CD4-positive, alpha-beta T cell treated with Interleukin-2 at 100 ng/mL for 4 hours (primary cell): ENCODE measurements around the gene UBASH3A.

Experiments
- DNase-seq: peaks from one replicate; pipeline ENCODE4 v3.0.0-alpha.2; 2020; ENCODE audit warnings: low spot score

Gene UBASH3A

DNA sequence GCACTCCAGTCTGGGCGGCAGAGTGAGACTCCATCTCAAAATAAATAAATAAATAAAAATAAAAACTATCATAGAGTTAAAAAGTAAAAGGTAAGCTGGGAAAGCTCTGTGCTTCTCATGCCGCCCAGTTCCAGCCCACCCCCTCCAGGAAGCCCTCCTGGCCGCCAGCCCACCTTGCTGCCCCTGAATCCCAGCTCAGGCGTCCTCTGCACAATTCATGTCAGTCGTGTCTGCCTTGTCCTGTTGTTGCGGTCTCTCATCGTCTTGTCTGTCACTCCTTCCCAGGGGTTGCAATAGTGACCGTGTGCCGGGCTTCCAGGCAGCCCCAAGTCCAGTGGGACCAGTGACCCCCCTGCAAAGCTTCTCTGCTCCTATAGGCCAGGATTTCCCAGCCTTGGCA lies 48.2 kb downstream of the UBASH3A start:
- DNase-seq, result no peak

DNA sequence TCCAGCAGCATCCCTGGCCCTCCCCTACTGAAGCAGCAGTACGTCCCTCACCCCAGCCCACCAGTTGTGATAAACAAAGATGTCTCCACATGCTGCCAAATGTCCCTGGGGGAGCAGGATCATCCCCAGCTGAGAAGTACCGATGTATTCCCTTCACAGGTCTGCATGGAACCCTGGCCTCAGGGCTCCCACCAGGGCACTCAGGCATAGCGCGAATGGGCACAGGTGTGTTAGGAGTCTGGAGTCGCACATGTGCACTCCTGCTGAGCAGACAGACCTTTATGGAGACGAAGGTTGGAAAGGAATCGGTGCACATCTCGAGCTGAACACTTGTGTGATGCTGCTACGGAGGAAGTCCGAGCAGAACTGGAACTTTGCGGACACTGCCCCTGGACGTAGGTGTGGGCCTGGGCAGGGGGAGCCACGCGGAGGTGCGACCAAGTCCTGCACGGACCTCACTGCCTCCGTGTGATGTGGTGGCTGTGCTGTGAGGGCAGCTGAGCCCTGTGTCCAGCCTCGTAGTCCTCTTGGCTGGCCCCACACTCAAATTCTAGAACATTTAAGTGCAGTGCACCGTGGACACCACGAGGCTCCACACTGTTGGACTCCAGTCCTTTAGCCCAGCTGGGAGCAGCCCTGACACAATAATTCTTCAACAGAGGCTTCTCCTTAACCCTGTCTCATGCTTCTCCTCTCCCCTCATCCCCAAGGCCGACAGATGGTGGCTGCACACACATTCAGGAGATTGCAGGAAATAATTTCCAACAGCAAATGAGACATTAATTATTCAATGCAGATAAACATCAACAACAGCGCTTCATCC lies 48.9 kb downstream of the UBASH3A start:
- DNase-seq, result no peak

DNA sequence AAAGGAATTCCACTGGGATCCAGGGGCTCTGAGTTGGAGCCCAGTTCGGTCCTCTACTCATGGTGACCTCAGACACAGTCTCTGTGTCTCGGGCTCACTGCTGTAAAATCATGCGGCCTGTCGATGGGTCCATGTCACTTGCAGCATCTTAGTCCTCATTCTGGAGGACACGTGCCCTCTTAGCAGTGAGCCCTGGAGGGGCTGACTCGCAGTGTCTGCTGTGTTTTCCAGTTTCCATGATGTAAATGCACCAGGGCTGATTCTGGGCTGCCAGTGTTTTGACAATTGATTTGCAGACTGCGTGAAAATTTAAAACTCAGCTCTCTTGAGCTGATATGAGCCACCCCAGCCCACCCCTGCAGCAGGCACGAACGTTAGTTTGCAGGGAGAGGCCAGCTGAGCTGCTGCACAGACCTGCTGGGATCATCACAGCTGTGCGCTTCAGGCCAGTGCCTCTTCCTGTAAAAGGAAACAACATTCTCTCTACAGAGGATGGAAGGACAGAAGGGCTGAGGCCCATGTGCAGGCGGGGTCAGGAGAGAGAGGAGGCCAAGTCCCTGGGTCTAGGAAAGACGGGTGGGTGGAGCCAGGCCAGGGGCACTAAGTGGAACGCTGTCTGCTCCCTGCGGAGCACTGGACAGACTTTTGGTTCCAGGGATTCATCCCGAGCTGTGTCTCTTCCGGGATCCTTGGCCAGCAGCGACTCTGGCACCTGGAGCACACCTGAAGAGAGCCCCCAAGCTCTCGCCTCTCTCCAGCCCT lies 49.7 kb downstream of the UBASH3A start:
- DNase-seq, result no peak

DNA sequence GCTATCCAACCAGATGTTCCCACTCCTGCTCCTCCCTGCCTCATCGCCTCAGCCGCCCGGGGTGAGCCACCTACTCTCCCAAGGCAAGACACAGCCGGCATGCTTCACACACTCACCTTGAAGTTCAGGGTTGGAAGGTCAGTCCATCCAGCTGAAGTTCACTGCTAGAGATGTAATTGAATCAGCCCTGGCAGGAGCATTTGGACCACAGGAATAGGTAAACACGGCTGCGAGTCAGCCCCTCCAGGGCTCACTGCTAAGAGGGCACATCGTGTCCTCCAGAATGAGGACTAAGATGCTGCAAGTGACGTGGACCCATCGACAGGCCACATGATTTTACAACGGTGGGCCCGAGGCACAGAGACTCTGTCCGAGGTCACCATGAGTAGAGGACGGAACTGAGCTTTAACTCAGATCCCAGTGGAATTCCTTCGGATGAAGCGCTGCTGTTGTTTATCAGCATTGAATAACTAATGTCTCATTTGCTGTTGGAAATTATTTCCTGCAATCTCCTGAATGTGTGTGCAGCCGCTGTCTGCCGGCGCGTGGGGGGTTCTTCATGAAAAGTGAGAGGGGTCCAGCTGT lies 50.4 kb downstream of the UBASH3A start:
- no peak for DNase-seq

DNA sequence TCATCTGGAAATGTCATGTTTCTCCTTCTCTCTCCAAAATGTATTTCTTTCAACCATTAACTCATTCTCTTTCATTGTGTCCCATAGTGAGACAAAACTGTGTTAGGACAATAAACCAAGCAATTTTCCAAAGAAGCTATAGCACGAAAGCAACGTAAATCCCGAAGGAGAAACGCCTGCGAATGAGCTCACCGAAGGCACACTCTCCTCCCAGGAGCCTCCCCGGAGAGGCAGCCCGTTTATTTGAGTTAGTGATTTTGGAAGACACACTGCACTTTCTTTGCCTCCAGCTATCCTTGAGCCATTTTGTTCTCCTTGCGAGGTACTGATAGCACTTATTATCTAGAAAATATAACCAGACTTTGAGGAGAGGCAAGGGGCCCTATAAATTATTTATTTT lies 51.1 kb downstream of the UBASH3A start:
- DNase-seq, result no peak

DNA sequence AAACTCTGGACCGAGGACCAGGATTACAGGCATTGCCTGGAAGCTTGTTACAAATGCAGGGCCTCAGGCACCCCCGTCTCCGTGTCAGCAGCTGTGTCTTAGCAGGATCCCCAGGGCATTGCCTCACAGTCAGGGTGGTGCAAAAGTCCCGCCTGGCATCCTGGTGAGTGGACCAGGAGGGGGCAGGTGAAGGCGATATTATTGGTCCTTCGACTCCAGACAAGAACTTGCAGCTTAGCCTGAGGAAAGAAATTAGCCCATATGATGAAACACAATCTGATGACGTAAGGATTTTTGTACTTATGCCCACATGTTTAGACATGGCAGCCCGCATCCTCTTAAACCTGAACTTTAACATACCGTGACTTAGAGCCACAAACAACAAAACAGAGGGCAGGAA lies 51.5 kb downstream of the UBASH3A start:
- no peak for DNase-seq

DNA sequence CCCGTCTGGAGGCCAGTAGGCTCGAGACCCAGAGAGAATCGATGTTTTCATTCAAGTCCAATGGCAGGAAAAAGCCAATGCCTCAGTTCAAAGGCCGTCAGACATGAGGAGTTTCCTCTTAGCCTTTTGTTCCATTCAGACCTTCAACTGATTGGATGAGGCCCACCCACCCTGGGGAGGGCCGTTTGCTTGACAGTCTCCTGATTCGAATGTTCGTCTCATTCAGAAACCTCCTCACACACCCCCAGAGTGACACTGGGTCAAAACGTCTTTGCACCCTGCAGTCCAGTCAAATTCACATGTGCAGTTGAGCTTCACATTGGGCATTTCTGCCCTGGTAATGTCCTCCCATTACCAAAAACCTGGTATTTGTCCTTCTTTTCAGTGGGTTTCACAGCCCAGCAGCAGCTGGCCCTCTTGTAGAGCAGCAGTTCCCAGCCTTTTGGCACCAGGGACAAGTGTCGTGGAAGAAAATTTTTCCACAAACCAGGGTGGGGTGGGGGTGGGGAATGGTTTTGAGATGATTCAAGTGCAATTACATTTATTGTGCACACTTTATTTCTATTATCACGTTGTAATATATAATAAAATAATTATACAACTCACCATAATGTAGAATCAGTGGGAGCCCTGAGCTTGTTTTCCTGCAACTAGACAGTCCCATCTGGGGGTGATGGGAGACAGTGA lies 52.2 kb downstream of the UBASH3A start:
- DNase-seq, result no peak

DNA sequence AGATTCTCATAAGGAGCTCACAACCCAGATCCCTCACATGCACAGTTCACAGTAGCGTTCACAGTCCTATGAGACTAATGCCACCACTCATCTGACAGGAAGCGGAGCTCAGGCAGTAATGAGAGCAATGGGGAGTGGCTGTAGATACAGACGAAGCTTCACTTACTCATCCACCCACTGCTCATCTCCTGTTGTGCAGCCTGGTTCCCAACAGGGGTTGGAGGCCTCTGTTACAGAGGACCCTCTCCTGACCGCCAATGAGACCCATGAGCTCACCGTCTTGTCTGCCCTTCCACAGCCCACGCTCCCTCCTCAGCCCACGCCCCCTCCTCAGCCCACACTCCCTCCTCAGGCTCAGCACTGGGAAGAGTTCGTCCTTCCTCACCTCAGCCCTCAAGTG lies 52.8 kb downstream of the UBASH3A start:
- peak; percentile 60 for DNase-seq

DNA sequence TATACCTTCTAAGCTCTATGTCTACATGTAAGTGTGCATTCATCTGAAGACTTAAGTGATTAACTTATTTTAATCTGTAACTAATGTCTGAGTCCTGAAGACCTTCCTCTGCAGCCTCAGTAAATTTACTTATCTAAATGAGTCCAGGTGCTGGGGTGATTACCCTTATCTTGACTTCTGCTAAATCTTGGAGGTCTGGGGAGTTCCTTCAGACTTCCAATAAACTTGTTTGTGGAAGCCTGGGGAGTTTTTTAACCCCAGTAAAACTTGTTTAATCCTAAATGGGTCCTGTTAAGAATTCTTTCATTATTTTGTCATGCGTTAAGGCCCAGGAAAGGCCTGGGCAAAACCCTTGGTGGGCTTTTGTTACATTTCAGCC lies 55.4 kb downstream of the UBASH3A start:
- no peak for DNase-seq

DNA sequence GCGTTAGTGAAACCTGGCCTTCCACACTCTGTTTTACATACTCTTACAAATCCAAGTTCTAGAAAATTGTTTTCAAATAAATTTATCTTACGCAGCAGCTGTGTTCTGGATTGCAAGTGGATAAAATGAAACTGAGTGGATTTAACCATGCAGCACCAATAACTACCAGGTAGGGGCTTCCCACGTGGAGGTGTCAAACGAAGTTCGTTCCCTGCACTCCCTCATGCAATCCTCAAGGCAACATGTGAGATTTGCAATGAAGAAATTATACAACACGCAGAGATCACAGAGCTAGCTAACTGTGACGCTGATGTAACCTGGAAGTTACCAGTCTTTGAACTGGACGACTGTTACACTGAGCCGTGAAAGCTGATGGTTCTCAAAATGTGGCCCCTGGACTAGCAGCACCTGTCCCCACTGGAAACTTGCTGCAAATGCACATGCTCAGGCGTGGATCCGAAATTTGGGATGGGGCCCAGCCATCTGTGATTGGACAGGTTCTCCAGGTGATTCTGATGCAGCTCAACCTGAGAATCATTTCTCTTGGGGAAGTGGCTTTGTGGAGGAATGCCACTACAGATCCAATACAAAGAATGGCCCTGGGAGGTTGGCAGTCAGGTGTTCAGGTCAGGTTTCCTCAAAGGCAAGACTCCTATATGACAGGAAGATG lies 56.0 kb downstream of the UBASH3A start:
- no peak for DNase-seq

DNA sequence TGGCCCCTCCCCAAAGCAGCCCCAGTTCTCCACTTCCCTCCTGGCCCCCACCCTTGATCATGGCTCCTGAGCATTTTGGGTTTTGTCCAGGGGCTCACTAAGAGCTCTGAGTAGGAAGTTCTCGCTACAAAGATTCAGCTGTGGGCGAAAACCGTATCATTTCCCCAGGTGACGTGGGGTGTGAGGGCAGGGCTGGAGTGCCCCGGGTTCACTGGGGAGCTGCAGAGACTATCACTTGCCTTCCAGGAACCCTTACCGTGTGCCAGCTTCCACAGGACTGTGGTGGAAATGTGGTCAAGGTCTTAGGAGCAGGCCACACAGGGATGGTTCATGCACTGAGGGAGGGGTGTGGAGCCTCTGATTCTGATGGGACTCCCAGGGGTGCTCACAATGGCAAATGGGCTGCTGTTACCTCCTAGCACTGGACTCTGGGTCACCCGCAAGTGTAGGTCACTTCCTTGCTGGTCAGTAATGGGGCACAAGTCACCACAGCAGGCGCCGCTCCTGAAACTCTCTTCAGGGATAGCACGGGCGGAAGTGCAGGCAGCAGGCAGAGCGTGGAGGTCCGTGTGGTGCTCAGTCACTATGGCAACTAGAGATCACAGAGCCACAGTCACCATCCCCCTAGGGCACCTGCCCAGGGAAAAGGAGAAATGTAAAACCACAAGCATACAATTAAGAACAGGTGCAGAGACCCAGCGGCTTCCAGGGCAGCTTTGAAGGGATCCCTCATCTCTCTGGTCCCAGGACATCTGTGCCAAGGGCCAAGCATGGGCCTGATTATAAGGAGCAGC lies 56.9 kb downstream of the UBASH3A start:
- peak; percentile 52 for DNase-seq

DNA sequence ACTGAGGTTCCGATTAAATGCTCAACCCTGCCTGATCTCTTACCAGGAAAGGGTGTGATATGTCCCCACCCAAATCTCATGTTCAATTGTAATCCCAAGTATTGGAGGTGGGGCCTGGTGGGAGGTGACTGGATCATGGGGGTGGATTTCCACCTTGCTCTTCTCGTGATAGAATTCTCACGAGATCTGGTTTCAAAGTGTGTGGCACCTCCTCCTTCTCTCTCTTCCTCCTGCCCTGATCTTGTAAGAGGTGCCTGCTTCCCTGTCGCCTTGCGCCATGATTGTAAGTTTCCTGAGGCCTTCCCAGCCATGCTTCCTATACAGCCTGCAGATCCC lies 57.5 kb downstream of the UBASH3A start:
- no peak for DNase-seq

DNA sequence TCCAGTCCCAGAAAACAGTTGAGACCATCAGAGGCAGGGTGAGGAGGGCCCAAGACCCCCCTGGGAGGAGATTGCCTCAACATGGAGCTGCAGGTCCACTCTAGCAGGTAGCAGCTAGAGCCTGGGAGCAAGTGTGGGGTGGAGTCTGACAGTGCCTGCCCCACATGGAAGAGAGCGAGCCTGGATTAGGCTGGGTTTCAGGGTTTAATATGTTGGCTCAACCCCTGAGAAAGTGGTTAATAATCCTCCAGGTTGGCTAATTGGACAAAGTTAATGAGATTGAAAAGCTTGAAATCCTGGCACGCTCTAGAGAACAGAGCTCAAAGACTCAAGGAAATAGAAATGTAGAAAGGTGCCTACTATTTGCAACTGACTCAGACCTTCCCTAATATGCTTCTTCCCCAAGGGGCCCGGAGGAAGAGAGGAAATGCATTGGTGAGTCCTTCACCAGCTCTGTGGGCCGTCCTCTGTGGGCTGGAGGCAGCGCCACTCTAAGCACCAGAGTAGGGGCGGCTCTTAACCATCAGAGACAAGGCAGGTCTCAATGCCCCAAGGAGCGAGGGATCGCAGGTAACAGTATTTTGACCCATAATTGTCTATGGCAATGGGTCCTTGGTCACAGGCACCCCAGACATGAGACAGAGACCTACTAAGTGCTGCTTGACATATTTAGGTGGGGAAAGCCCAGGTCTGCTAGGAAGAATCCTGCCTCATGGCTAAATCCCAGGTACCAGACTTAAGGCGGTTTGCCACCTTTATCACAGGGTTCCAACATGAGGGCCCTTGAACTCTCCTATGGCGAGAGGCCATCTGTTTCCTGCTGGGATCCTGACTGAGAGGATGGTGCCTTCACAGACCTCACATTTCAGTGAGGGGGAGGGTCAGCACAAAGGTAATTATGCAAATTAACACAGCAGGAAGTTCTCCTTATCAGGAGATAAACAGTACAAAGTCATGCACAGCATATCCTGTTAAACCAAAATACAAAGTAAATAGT lies 58.5 kb downstream of the UBASH3A start:
- no peak for DNase-seq

DNA sequence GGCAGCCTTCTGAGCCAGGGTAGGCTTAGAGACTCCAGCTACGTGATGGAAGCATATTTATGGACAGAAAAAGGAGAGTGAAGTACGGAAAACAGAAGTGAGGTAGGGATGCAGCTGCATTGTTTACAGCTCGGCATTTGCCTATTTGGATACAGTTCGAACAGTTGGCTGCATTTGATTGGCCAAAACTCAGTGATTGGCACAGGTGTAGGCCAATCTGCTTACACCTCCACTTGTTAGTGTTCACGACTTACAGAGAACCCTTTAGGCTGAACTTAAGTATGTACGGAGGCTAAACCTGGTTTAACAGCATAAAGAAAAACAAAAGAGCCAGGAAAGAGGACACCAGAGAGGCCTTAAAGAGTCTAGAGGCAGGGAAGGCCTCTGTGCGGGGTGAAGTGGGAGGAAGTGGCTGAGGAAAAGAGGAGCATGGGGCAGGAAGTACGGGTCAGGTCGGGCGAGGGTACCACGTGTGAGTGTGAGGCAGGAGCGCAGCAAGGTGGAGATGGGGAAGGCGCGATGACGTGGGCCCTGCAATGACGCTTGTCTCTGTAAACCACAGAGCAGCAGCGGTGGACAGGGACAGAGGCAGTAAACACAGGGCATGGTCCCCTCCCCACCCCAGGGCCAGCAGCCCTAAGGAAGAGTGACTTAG lies 60.3 kb downstream of the UBASH3A start:
- DNase-seq, result peak; percentile 82

DNA sequence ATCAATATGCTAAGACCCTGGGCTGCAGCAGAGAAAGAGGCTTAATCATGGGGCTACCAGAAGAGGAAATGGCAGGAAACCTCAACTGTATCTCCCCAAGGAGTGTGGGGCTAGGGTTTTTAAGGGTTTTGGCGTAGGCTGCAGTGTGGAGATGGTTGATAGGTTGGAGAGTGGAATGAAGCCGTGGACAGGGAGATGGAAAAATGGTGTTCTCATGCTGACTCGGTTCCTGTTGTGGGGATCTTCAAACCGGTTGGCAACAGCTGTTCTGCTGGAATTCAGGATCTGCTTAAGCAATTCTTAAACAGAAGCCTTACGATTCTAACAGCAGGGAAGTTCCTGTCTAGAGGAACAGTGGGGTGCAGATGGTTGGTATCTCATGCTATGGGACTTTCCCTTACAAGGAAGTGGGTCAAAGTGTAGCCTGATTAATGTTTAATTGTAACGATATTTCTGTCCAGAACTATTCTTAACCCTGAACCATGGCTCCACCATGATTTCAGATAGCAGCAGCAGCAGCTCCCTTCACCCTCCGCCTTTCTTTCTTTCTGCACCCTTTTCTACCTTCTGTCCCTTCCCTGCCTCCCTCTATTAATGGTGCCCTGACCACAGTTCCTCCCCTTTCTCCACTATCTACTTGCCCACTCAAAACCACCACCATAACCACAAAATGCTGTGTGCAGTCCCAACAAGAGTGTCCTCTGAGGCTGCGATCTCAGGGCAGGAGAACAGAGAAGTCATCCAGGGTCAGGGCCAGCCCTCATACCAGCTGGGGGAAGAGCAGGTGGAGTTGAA lies 61.5 kb downstream of the UBASH3A start:
- DNase-seq, result no peak

DNA sequence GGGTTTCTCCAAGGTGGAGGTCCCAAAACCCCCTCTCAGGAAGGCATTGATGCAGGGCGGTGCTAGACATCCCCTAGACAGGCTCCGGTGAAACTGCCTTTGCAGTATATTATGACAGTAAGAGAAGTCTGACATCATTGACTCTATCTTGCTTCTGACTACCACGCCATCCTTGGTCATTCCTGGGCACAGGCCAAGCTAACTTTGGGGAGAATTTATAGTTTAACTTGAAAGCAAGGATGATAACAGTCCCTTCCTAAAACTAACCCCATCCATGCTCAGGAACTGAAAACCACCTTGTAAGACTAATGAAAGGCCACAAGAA lies 62.1 kb downstream of the UBASH3A start:
- no peak for DNase-seq

DNA sequence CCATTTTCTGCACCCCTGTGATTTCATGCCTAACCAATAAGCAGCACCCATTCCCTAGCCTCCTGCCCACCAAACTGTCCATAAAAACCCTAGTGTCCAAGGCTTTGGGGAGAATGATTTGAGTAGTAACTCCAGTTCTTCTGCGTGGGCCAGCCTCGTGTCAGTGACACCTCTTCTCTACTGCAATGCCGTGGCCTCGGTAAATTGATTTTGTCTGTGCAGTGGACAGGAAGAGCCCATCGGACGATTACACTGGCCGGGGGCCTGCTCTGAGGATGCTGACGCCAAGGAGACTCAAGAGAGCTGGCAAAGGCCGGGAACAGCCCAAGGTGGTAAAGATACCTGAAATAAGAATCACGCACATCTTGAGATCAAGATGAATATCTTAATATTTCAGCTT lies 63.0 kb downstream of the UBASH3A start:
- DNase-seq, result no peak

DNA sequence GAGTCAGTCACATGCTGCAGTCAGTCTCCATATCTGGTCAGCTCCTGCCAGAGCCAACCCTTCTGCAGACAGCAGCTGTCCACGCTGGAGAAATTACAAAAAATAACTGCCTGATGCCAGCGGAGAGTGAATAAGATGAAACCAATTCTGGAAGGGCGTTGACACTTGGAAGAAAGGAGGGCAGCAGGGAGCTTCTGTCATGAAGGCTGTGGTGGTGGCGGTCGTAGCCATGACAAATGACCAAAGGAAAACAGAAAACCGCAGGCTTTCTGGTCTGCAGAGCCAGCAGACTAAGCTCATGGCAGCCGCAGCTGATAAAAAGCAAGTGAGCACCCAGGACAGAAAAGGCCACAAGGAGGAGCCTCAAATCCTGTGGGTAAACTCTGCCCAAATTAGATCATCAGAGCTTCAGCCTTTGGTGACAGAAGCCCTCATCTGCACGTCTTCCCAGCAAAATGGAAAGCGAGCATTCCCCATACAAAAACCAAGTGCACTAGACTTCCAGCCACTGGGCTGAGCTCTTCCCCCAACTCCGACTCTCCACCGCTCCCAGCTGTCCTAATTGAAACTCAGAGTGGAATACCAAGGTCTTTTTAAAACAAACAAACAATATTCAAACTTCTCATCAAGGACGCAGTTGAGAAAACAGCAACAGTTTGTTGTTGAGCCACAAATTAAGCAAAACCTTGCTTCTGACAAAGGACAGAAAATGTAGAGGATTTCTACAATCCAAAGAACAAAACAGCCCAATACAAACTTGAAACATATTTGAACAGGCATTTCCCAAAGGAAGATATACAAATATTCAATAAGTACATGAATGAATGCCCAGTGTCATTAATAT lies 63.7 kb downstream of the UBASH3A start:
- DNase-seq, result peak; percentile 26
